Adipocyte (in vitro differentiated cells): ENCODE data around the gene EMX2.

Source experiments
- DNase-seq: peaks from one replicate; pipeline ENCODE4 v3.0.0-alpha.2; 2015; ENCODE audit warnings: low read depth
- H3K27me3 ChIP-seq: replicated peaks from 2 replicates; pipeline ENCODE4 v1.7.0; 2013; ENCODE audit warnings: mild to moderate bottlenecking, low read length, moderate library complexity; ENCODE audit not compliant: control insufficient read depth, insufficient read depth
- H3K36me3 ChIP-seq: 2 replicates; pipeline ENCODE4 v1.7.0; 2013; ENCODE audit warnings: low read length, mild to moderate bottlenecking, moderate library complexity; ENCODE audit not compliant: control insufficient read depth, insufficient read depth, severe bottlenecking
- H3K4me1 ChIP-seq: 2 replicates; pipeline ENCODE4 v1.7.0; 2013; ENCODE audit warnings: mild to moderate bottlenecking, low read length, moderate library complexity; ENCODE audit not compliant: control insufficient read depth, insufficient read depth
- H3K4me3 ChIP-seq: 2 replicates; pipeline ENCODE4 v1.7.0; 2013; ENCODE audit warnings: mild to moderate bottlenecking, low read length, moderate library complexity
- H3K9ac ChIP-seq: 2 replicates; pipeline ENCODE4 v1.7.0; 2013; ENCODE audit warnings: mild to moderate bottlenecking, low read length, moderate library complexity
- H3K9me3 ChIP-seq: 2 replicates; pipeline ENCODE4 v1.7.0; 2013; ENCODE audit warnings: mild to moderate bottlenecking, low read length, moderate library complexity; ENCODE audit not compliant: control insufficient read depth

The EMX2 gene

DNA sequence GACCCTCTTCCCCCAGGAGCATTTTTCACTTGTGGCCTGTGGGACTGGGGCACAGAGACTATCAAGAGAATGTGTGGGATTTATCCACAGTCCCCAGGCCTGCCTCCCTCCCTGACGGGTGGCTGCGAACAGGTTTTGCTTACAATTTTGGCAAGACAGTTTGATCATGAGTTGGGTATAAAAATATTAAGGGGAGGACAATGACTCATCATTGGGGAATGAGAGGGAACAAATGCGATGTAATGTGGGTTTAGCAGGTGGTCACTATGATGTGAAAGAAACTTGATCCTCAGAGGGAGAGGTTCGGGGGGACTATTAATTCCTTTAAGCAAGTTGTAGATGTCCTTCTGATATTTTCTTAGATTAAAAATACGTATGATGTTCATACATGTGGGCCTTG lies 52.2 kb downstream of the EMX2 start:
- H3K9ac ChIP-seq, result no peak overlapping the region
- DNase-seq, result no peak
- H3K36me3 ChIP-seq, result no peaks in the 10 kb centered on the region
- peaks cover 9% of the 10 kb centered on the region for H3K9me3 ChIP-seq
- no peaks in the 10 kb centered on the region for H3K27me3 ChIP-seq
- peaks cover 12% of the 10 kb centered on the region for H3K4me1 ChIP-seq
- no peak overlapping the region for H3K4me3 ChIP-seq

DNA sequence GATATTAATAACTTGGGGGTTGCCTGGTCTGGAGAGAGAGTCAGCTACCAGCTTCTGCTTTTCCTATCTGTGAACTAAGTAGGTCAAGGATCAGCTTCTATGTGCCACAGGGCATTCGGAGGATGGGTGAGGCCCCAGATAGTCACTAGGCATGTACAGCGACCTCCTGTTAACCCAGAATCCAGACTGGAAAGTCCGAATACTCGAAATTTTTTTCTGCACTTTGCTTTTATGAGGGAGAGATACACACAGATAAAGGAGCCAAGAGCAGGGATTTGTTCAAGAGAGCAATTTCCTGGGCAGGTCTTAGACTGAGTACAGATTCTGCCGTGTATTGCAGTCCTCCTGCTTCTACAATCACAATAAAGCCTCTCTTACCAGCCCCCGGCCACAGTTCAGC lies 54.2 kb downstream of the EMX2 start:
- no peak for DNase-seq
- H3K27me3 ChIP-seq, result no peaks in the 10 kb centered on the region
- H3K9me3 ChIP-seq, result peaks cover 9% of the 10 kb centered on the region
- peaks cover 12% of the 10 kb centered on the region for H3K4me1 ChIP-seq
- no peaks in the 10 kb centered on the region for H3K36me3 ChIP-seq
- H3K4me3 ChIP-seq, result no peak overlapping the region
- no peak overlapping the region for H3K9ac ChIP-seq

DNA sequence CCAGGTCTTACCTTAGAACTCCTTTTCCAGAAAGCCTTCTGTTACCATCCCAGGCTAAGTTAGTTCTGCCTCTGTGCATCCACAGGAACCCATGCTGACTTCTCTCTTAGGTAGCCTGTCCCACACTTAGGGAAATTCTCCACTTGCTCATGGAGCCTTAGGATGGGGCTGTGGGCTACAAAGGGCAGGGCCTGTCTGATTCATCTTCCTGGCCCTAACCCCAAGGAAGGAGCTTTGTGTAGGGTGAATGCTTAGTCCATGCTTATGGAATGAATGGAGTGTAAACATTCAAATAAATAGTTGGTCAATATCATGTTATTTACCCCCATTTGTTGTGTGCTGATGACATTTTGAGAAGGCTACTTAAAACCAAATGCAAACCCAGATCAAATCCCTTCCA lies 54.7 kb downstream of the EMX2 start:
- H3K27me3 ChIP-seq, result peaks cover 3% of the 10 kb centered on the region

More for the DNA sequence above, 54.7 kb downstream of the EMX2 start:
- H3K36me3 ChIP-seq, result no peaks in the 10 kb centered on the region
- DNase-seq, result no peak
- no peak overlapping the region for H3K4me3 ChIP-seq
- peaks cover 9% of the 10 kb centered on the region for H3K9me3 ChIP-seq
- peaks cover 12% of the 10 kb centered on the region for H3K4me1 ChIP-seq
- no peak overlapping the region for H3K9ac ChIP-seq
